H1 (cell line): ENCODE results near the gene SEC63. TPM values are rescaled to one million over a fixed set of nuclear protein-coding genes. Genes with fewer than 3 reads are reported as not detected.

Source experiments
- BACH1 ChIP-seq: IDR thresholded peaks from 2 replicates; pipeline ENCODE4 v1.6.1; 2012; ENCODE audit warnings: low read length, improper control_type of control experiment
- CBX8 ChIP-seq: fragments of 300-800, 300-1000 bp; sonication (generic); IDR thresholded peaks from 2 replicates; pipeline ENCODE4 v1.7.1; 2016; ENCODE audit warnings: low read depth, low read length, borderline replicate concordance
- CHD2 ChIP-seq: IDR thresholded peaks from 2 replicates; pipeline ENCODE4 v1.6.1; 2012; ENCODE audit warnings: low read length, improper control_type of control experiment
- KDM1A ChIP-seq: fragments of 200-600, 300-600 bp; sonication (generic); IDR thresholded peaks from 2 replicates; pipeline ENCODE4 v1.7.1; 2016; ENCODE audit warnings: mild to moderate bottlenecking, low read length, borderline replicate concordance
- KDM4A ChIP-seq: IDR thresholded peaks from one replicate; pipeline ENCODE4 v1.7.1; 2012; ENCODE audit warnings: low read depth, mild to moderate bottlenecking, moderate library complexity, low read length, inconsistent platforms; ENCODE audit not compliant: severe bottlenecking
- NANOG ChIP-seq: IDR thresholded peaks from 2 replicates; pipeline ENCODE4 v1.6.1; 2011; ENCODE audit warnings: low read length, low read depth, mild to moderate bottlenecking, inconsistent platforms; ENCODE audit not compliant: insufficient read depth, poor library complexity, severe bottlenecking
- POLR2A ChIP-seq, 2 experiments: IDR thresholded peaks; 1 replicate in 1 of 2; 2 replicates in 1 of 2; pipeline ENCODE4 v1.6.1; 2011; ENCODE audit warnings: low read depth in 2 of 2, low read length in 2 of 2, mild to moderate bottlenecking in 2 of 2; ENCODE audit errors: control extremely low read depth in 1 of 2
- SIN3A ChIP-seq, 2 experiments: IDR thresholded peaks in 1 of 2; conservative IDR thresholded peaks in 1 of 2; 2 replicates each; pipeline ENCODE4 v1.6.1; 2011 to 2012; ENCODE audit warnings: low read length in 2 of 2, improper control_type of control experiment in 1 of 2, low read depth in 1 of 2, mild to moderate bottlenecking in 1 of 2
- SP4 ChIP-seq: IDR thresholded peaks from 2 replicates; pipeline ENCODE4 v1.6.1; 2012; ENCODE audit warnings: low read length, inconsistent platforms
- TAF1 ChIP-seq: IDR thresholded peaks from 2 replicates; pipeline ENCODE4 v1.6.1; 2011; ENCODE audit warnings: mild to moderate bottlenecking, low read depth, low read length
- TBP ChIP-seq: IDR thresholded peaks from 2 replicates; pipeline ENCODE4 v1.6.1; 2011; ENCODE audit warnings: low read depth, low read length, improper control_type of control experiment
- polyA plus RNA-seq, 7 experiments: library from polyadenylated mRNA; depleted of rRNA in 3 of 7; stranded (reverse) in 5 of 7; unstranded in 2 of 7; fragments of >200 nt in 5 of 7; fragments of 200-250 nt in 2 of 7; gene quantifications; 1 replicate in 5 of 7; 2 replicates in 1 of 7; 4 replicates in 1 of 7; pipeline versions ENCODE4 v1.2.1 to v1.2.3, GENCODE V29; 2011 to 2013; ENCODE audit warnings: missing spikeins in 2 of 7, mixed read lengths in 2 of 7
- total RNA-seq: library from RNA; stranded (reverse); fragmentation: NEBNext Ultra II Directional; extraction: Animal tissue kit (Norgen Biotek cat#: 25700); gene quantifications from 2 replicates; pipeline ENCODE4 v1.2.1, GENCODE V29; 2021
- TF ChIP-seq, protein P1 (sequence below), 3 experiments: IDR thresholded peaks; 1 replicate in 2 of 3; 2 replicates in 1 of 3; pipeline versions ENCODE4 v1.5.1 to v1.6.1; 2011; ENCODE audit warnings: low read length in 3 of 3, mild to moderate bottlenecking in 3 of 3, inconsistent platforms in 2 of 3, low read depth in 1 of 3, moderate library complexity in 1 of 3; ENCODE audit not compliant: insufficient read depth in 1 of 3; ENCODE audit errors: control extremely low read depth in 1 of 3

The SEC63 gene
- total and polyA plus RNA-seq, 2 of the 8 experiments (the other 6 are each of a cell fraction or from before 2014, with no cell fraction given): 17.3 to 121 TPM

DNA sequence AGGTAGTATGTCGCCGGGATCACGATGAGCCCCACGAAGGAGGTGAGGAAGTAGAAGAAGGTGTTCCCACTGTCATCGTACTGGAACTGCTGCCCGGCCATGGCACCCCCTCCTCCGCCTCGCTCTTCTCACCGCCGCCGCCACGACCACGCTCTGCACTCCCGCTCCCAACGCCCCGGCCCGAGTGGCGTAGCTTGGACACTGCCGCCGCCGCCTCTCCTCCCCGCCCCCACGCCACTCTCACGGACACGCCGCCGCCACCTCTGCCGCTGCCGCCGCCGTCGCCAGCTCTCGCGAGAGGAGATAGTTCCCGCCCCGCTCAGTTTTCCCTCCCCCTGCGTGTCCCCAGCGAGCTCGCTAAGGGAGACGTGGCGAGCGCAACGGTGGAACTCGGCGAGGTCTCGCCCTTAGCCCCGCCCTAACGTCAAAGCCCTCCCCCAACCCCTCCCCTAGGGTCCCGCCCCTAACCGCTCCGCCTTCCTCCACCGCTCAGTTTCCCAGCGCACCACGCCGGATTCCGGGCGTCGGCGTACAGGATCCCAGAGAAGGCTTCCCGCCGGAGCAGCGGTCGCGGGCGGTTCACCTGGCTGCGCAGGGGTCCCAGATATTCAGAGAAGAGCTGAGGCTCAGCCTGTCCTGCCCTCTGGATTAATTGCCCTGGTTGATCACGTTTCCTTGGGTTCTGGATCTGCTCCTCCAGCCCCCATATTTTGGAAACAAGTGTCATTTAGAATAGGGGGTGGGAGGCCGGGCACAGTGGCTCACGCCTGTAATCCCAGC, at the start of gene SEC63 (continued):
- TF ChIP-seq CBX8 (no peak), BACH1 (peak; percentile 69), TAF1 (peak; percentile 72), NANOG (no peak), SIN3A (conservative IDR thresholded peaks at IDR 0.05 in 1 of 2, IDR thresholded peaks at IDR 0.05 in 1 of 2; ENCODE audit: low read depth in 1 of 2, low read length in 2 of 2) (0 out of 4 replicates have a peak, but pooled peaks of 1 of the 2 experiments have one; percentile 4), CHD2 (peak; percentile 95), KDM1A (no peak), SP4 (no peak), TBP (peak; percentile 55), POLR2A (IDR thresholded peaks at IDR 0.05; ENCODE audit: control extremely low read depth in 1 of 2, low read depth in 2 of 2, low read length in 2 of 2) (peak; percentile 22 to 69), KDM4A (peak; percentile 36)
- TF ChIP-seq, protein P1, sequence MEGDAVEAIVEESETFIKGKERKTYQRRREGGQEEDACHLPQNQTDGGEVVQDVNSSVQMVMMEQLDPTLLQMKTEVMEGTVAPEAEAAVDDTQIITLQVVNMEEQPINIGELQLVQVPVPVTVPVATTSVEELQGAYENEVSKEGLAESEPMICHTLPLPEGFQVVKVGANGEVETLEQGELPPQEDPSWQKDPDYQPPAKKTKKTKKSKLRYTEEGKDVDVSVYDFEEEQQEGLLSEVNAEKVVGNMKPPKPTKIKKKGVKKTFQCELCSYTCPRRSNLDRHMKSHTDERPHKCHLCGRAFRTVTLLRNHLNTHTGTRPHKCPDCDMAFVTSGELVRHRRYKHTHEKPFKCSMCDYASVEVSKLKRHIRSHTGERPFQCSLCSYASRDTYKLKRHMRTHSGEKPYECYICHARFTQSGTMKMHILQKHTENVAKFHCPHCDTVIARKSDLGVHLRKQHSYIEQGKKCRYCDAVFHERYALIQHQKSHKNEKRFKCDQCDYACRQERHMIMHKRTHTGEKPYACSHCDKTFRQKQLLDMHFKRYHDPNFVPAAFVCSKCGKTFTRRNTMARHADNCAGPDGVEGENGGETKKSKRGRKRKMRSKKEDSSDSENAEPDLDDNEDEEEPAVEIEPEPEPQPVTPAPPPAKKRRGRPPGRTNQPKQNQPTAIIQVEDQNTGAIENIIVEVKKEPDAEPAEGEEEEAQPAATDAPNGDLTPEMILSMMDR (IDR thresholded peaks at IDR 0.05; ENCODE audit: control extremely low read depth in 1 of 3, insufficient read depth in 1 of 3, low read depth in 1 of 3, low read length in 3 of 3): no peak
